ENCODE data around the gene LCN6.
"Not testable (repeated sequence)": the region's sequence is repeated elsewhere in the genome, so short reads cannot be mapped to it uniquely, and the experiment has no call there.

Gene LCN6

GRCh38 chr9:136784249-136784996 is 36.1 kb upstream of the LCN6 start:
- no peak for DNase-seq (ENCODE audit: low read depth)

GRCh38 chr9:136782452-136782851 is 34.1 kb upstream of the LCN6 start:
- DNase-seq (ENCODE audit: low read depth), result no peak

DNA sequence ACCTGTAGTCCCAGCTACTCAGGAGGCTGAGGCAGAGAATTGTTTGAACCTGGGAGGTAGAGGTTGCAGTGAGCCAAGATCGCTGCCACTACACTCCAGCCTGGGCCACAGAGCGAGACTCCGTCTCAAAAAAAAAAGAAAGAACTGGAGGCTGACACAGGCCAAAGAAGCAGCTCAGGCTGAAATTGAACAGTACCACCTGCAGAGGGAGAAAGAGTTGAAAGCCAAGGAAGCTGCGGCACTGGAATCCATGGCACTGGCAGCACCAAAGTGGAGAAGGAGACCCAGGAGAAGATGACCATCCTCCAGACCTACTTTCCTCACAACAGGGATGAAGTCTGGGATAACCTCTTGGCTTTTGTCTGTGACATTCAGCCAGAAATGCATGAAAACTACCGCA is 31.5 kb upstream of the LCN6 start:
- DNase-seq (ENCODE audit: low read depth), result no peak

- no peak for DNase-seq (ENCODE audit: low read depth)
Observed at GRCh38 chr9:136777359-136777758, 29.0 kb upstream of the LCN6 start.

DNA sequence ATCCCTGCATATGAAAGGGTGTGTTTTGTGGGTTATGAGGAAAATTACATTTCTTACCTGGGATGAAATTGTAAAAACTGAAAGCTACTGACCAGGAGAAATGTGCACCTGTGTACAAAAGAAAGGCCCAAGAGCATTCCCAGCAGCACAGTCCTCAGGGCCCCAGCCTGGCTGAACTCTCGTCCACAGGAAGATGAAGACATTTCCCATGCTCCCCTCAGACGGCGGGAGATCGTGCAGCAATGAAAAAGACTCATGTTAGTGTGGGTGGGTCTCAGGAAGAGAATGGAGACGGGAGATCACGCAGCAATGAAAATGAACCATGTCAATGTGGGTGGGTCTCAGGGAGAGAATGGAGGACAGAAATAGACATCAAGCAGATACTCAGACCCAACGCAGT is 28.6 kb upstream of the LCN6 start:
- no peak for DNase-seq (ENCODE audit: low read depth)

GRCh38 chr9:136775191-136775590 is 26.9 kb upstream of the LCN6 start:
- no peak for DNase-seq (ENCODE audit: low read depth)

- no peak for DNase-seq (ENCODE audit: low read depth)
Observed at GRCh38 chr9:136774416-136775045, 26.2 kb upstream of the LCN6 start.

DNA sequence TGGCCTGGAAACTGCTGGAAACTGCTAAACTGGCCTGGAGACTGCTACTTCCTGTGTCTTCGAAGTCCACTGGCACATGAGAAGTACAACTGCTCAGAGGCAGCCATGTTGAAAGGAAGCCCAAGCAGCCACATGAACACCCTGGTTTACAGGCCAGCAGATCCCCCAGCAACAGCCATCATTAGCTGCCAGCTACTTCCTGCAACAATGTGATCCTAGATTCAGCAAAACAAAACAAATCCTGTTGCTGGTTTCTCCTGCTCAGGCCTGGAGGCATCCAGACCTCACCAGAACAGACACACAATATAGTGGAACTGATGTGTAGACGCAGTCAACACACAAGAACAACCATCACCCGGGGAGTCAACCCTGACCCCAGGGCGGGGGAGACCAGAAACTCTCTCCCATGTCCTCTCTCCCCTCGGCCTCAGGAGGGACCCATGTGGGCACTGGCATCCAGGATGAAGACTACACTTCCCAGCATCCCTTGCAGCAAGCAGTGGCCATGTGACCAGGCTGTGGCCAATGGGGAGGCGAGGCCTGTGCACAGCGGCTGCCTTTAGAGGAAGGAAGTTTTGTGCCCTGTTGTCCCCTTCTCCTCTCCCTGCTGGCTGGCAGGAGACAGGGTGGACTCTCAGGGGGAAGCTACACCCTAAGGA is 25.2 kb upstream of the LCN6 start:
- no peak for DNase-seq (ENCODE audit: low read depth)

DNA sequence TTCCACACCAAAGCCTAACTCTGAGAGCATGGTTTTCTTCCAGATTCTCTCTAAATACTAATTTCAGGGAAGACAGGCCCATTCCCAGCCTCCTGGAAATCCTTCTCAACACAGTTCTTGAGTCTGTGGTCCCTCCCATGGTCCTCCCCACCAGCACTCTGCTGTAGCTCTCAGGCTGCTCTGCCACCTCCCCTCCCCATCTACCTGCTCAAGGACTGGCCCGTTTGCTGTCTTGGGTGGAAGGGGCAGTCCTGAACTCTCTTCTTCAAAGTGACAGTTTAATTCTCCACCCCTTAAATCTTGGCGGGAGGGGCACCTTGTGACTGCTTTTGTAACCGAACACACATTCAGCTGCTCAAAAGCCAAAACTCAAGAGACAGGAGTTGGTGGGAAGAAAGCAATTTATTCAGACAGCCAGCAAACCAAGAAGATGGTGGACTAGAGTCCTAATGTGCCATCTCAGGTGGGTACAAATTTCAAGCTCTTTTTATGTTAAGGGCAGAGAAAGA is 23.6 kb upstream of the LCN6 start:
- no peak for DNase-seq (ENCODE audit: low read depth)

DNA sequence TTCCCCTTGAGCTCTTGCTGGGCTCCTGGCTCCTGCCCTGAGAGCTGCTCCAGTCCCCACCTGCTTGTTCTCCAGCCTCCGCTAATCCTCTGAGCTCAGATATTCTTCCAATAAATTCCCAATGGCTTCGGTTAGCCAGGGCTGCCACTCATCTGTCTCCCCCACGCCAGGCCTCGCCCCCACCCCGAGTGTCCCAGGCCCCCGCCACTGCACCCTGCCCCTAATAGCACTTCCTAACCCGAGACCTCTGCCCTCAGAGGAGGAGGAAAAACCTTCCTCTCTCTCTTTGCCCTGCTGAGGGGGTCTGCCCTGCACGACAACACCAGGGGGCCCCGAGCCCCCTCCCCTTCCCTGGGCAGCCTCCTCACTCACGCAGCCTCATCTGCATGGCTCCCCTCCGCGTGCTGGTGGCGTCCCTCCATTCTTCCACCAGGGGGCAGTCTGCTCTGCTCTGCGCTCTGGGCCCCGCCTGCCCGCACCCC is 21.4 kb upstream of the LCN6 start:
- DNase-seq (ENCODE audit: low read depth), result peak; percentile 25

- not testable (repeated sequence) for DNase-seq (ENCODE audit: low read depth)
Observed at GRCh38 chr9:136766410-136767120, 18.2 kb upstream of the LCN6 start.

DNA sequence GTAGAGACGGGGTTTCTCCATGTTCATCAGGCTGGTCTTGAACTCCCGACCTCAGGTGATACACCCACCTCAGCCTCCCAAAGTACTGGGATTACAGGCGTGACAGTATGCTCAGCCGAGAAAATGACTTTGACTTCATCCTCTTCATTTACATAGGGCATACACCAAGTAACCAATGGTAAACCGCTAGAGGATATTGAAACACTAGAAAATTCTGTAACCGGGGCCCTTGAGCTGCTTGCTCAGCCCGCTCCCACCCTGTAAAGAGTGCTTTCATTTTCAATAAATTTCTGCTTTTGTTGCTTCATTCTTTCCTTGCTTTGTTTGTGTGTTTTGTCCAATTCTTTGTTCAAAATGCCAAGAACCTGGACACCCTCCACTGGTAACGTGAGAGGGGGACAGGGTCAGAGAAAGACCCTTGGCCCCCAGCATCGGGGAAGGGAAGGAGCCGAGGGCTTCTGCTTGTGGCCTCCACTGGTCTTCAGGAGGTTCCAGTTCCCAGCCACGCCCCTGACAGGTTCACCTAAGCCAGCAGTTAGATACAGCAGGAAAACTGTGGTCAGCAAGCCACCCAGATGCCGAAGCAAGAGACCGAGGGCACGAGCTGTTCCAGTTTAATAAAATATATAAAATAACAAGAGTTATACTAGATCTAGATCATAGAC is 17.6 kb upstream of the LCN6 start:
- DNase-seq (ENCODE audit: low read depth), result not testable (repeated sequence)

- DNase-seq (ENCODE audit: low read depth), result no peak
Observed at GRCh38 chr9:136765041-136765440, 16.7 kb upstream of the LCN6 start.

- no peak for DNase-seq (ENCODE audit: low read depth)
Observed at GRCh38 chr9:136764301-136764891, 16.1 kb upstream of the LCN6 start, which contains the start of gene LCN15. TSS of gene LCN15 (minus strand) at chr9:136764518. CDS start at chr9:136764488, 30 bp downstream.

- no peak for DNase-seq (ENCODE audit: low read depth)
Observed at GRCh38 chr9:136763649-136764035, 15.3 kb upstream of the LCN6 start.

DNA sequence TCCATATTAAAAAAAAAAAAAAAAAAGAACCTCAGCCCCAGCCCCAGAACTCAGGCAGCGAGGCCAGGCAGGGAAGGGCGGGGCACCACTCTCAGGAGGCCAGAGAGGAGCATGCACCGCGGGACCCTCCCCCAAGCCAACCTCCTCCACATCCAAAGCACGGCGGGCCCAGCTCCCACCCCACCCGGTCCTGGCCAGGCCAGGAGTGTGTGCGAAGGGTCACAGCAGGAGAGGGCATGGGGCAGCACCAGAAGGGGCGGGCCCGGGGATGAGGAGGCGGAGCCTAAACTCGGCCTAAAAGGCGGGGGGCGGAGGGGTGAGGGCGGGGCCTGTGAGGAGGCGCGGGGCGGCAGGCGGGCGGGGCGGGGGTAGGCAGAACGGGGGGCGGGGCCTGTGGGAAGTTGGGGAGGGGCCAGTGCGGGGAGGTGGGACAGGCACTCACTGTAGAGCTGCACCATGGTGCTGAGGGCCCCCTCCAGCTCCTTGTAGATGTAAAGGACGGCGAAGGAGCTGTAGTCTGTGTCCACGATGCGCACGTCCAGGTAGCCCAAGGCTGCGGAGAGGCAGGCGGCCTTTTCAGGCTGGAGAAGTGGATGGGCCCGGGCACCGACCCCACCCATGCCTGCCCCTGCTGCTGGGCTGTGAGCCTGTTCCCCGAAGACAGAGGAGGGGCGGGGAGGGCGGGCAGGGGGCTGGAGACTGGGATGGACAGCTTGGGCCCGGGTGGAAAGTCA is 14.8 kb upstream of the LCN6 start:
- DNase-seq (ENCODE audit: low read depth), result no peak

DNA sequence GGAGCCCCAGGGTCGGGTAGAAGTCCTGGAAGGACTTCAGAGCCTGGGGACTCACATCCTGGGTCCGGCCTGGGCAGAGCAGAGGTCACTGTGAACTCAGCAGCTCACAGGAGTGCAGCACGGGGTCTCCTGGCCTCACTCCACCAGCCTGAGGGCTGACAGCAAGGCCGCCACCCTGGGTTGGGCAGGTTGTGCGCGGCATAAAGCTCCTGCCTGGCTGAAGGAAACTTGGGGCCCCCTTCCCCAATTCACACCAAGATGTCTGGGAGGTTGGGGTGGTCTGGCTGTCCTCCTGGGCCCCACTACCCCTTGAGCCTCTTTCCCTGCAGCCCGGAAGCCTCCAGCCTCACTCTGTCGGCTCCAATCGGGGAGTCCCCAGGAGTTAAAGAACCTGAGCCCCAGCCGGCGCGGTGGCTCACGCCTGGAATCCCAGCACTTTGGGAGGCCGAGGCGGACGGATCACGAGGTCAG is 13.9 kb upstream of the LCN6 start:
- no peak for DNase-seq (ENCODE audit: low read depth)

DNA sequence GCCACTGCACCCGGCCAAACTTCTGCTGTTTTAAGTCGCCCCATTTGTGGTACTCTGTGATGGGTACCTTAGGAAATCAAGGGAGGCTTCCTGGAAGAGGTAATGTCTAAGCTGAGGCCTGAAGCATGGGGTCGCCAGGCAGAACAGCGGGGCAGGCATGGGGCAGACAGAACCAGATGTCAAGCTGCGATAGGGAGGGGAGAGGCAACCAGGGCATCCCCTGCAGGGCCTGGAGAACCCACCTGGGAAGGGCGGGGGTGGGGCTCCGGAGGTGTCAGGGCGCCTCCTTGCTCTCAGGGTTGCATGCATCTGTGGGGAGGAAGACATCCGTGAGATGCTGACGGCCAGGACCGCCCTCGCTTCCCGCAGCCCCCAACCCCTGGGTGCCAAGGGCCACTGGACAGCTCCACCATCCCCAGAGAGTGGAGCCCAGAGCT is 13.2 kb upstream of the LCN6 start:
- DNase-seq (ENCODE audit: low read depth), result no peak

DNA sequence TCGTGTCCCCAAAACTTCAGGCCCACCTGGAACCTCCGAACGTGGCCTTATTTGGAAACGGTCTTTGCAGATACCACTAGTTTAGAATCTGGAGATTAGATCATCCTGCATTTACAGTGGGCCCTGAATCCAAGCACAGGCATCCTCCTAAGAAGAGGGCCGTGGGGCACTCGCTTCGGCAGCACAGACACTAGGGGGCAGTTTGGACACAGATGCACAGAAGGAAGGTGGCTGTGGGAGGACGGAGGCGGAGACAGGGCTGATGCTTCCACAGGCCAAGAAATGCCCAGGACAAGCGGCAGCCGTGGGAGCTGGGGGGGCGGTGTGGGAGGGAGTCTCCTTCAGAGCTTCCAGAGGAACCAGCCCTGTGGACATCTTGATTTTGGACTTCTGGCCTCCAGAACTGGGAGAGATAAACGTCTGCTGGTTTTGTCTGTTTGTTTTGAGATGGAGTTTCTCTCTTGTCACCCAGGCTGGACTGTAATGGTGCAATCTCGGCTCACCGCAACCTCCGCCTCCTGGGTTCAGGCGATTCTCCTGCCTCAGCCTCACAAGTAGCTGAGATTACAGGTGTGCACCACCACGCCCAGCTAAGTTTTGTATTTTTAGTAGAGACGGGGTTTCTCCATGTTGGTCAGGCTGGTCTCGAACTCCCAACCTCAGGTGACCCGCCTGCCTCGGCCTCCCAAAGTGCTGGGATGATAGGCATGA is 12.7 kb upstream of the LCN6 start:
- DNase-seq (ENCODE audit: low read depth), result not testable (repeated sequence)

GRCh38 chr9:136760424-136760823 is 12.1 kb upstream of the LCN6 start:
- DNase-seq (ENCODE audit: low read depth), result no peak

Measured in activated T-cell treated with anti-CD3 and anti-CD28 coated beads for 1 hour (primary cell).